GM12873 (cell line): ENCODE measurements around the gene FETUB.

Experiments used
- CTCF ChIP-seq: IDR thresholded peaks from 2 replicates; pipeline ENCODE4 v1.5.1; 2012; ENCODE audit warnings: low read depth, mild to moderate bottlenecking, moderate library complexity, low read length, control low read depth; ENCODE audit not compliant: insufficient read depth; ENCODE audit errors: missing control alignments

Gene FETUB

DNA sequence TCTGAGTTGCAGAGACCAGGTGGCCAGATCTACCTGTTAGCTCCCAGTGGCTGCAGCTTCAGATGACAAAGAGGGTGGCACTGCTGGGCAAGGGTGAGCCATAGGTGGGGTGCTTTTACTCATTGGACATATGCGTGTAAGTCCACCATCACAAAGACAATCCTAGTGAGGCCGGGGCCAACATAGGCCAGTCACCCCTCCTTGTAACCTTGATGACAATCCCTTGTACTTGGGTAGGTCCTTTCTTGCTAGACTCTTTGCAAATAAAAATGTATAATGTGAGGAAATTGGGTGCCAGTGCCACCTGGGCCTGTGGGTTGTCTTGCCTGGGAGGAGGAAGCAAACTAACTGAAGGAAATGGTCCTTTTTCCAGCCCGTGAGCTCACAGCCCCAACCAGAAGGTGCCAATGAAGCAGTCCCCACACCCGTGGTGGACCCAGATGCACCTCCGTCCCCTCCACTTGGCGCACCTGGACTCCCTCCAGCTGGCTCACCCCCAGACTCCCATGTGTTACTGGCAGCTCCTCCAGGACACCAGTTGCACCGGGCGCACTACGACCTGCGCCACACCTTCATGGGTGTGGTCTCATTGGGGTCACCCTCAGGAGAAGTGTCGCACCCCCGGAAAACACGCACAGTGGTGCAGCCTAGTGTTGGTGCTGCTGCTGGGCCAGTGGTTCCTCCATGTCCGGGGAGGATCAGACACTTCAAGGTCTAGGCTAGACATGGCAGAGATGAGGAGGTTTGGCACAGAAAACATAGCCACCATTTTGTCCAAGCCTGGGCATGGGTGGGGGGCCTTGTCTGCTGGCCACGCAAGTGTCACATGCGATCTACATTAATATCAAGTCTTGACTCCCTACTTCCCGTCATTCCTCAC is 19.7 kb upstream of the FETUB start:
- TF ChIP-seq CTCF = no peak

DNA sequence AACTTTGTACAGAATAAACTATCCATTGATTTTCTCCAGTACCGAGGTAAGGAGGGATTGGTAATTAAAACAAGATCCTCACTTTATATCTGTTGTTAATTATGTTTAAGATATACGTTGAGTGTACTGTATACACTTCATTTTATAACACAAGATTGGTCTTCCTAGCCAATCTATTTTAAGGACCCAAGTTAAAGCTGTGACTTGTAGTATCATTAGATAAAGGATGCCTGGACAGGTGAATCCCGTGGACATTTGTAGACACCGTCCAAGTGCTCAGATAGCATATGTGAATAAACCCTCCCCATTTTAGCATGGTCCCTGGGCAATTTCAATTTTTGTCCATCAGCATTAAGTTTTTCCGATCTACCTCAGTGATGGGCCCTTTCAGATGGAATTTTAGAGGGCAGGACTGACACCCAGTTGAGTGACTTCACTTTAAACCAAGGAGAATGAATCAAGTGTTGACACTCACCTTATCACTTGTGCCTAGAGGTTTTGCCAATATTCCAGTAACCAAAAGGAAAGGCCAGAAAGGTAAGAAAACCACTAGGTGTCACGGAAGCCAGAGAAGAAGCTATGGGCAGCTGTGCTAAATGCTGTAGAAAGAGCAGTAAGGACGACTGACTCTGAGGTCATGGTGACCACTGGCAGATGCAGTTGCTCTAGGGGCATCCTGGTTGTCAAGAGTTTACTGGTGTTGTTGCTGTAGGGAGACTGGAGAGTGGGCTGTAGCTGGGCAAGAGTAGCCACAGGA is 18.1 kb upstream of the FETUB start:
- TF ChIP-seq CTCF = no peak

GRCh38 chr3:186622651-186623310 is 17.4 kb upstream of the FETUB start:
- no peak for TF ChIP-seq CTCF

- TF ChIP-seq CTCF = no peak
Observed at GRCh38 chr3:186624598-186624997, 15.6 kb upstream of the FETUB start.

DNA sequence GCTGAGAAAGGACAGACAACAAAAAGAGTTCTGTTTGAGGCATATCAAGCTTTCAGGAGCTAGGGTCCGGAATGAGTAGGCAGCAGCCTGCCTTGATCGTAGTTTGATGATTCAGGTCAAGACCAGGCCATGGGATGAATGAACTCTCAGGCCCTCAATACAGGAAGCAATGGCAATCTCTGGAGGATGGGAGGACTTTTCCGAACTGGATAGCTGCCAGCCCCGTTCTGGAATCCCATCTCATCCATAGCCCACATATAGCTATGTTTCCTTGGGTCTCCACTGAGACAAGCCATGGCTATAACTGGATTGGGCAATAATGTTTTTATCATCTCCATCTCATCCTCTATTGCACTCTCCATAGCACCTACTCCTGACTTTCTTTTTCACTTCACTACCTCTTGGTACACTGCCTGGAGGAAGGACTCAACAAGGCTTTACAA is 14.6 kb upstream of the FETUB start:
- TF ChIP-seq CTCF = no peak

- no peak for TF ChIP-seq CTCF
Observed at GRCh38 chr3:186626254-186626847, 13.8 kb upstream of the FETUB start.
